ENCODE measurements around the gene C1orf167.

C1orf167 gene

GRCh38 chr1:11799099-11799498, 37.1 kb downstream of the C1orf167 start:
- Histone ChIP-seq H3K4me2 (no peak overlapping the region), H3K9ac (no peak overlapping the region), H3K27me3 (ENCODE audit: insufficient read depth, low read depth) (no peaks in the 10 kb centered on the region), H3K79me2 (ENCODE audit: insufficient read depth, low read depth) (no peaks in the 10 kb centered on the region), H4K20me1 (ENCODE audit: insufficient read depth) (no peaks in the 10 kb centered on the region), H3K4me3 (IDR thresholded peaks at IDR 0.05; ENCODE audit: insufficient read depth, low read depth, low read length) (no peak overlapping the region), H2AFZ (ENCODE audit: low read depth) (no peak overlapping the region), H3K4me1 (ENCODE audit: low read depth, poor library complexity, severe bottlenecking) (peaks cover 6% of the 10 kb centered on the region), H3K27ac (no peak overlapping the region), H3K36me3 (ENCODE audit: insufficient read depth) (no peaks in the 10 kb centered on the region)
- TF ChIP-seq CTCF (conservative IDR thresholded peaks at IDR 0.05; ENCODE audit: low read depth, low read length): no peak

GRCh38 chr1:11799896-11800295, 37.9 kb downstream of the C1orf167 start:
- Histone ChIP-seq H3K4me2 (no peak overlapping the region), H3K4me3 (IDR thresholded peaks at IDR 0.05; ENCODE audit: insufficient read depth, low read depth, low read length) (no peak overlapping the region), H2AFZ (ENCODE audit: low read depth) (no peak overlapping the region), H4K20me1 (ENCODE audit: insufficient read depth) (no peaks in the 10 kb centered on the region), H3K9ac (no peak overlapping the region), H3K4me1 (ENCODE audit: low read depth, poor library complexity, severe bottlenecking) (peaks cover 14% of the 10 kb centered on the region), H3K27me3 (ENCODE audit: insufficient read depth, low read depth) (no peaks in the 10 kb centered on the region), H3K36me3 (ENCODE audit: insufficient read depth) (no peaks in the 10 kb centered on the region), H3K27ac (no peak overlapping the region), H3K79me2 (ENCODE audit: insufficient read depth, low read depth) (no peaks in the 10 kb centered on the region)
- no peak for TF ChIP-seq CTCF (conservative IDR thresholded peaks at IDR 0.05; ENCODE audit: low read depth, low read length)

- Histone ChIP-seq H3K4me2 (no peak overlapping the region), H3K27ac (no peak overlapping the region), H3K4me3 (IDR thresholded peaks at IDR 0.05; ENCODE audit: insufficient read depth, low read depth, low read length) (no peak overlapping the region), H4K20me1 (ENCODE audit: insufficient read depth) (no peaks in the 10 kb centered on the region), H3K79me2 (ENCODE audit: insufficient read depth, low read depth) (no peaks in the 10 kb centered on the region), H3K27me3 (ENCODE audit: insufficient read depth, low read depth) (no peaks in the 10 kb centered on the region), H3K4me1 (ENCODE audit: low read depth, poor library complexity, severe bottlenecking) (peaks cover 18% of the 10 kb centered on the region), H3K9ac (no peak overlapping the region), H2AFZ (ENCODE audit: low read depth) (no peak overlapping the region), H3K36me3 (ENCODE audit: insufficient read depth) (no peaks in the 10 kb centered on the region)
- no peak for TF ChIP-seq CTCF (conservative IDR thresholded peaks at IDR 0.05; ENCODE audit: low read depth, low read length)
These were observed 38.4 kb downstream of the C1orf167 start for GRCh38 chr1:11800391-11800755.

- TF ChIP-seq CTCF (conservative IDR thresholded peaks at IDR 0.05; ENCODE audit: low read depth, low read length): no peak
- no peak overlapping the region for H3K4me2 ChIP-seq
- H3K4me1 ChIP-seq (ENCODE audit: low read depth, poor library complexity, severe bottlenecking): peaks cover 18% of the 10 kb centered on the region
- H3K79me2 ChIP-seq (ENCODE audit: insufficient read depth, low read depth): no peaks in the 10 kb centered on the region
- no peaks in the 10 kb centered on the region for H4K20me1 ChIP-seq (ENCODE audit: insufficient read depth)
- no peaks in the 10 kb centered on the region for H3K36me3 ChIP-seq (ENCODE audit: insufficient read depth)
- no peak overlapping the region for H3K4me3 ChIP-seq (IDR thresholded peaks at IDR 0.05; ENCODE audit: insufficient read depth, low read depth, low read length)
- no peak overlapping the region for H3K9ac ChIP-seq
- H2AFZ ChIP-seq (ENCODE audit: low read depth): no peak overlapping the region
- no peaks in the 10 kb centered on the region for H3K27me3 ChIP-seq (ENCODE audit: insufficient read depth, low read depth)
- no peak overlapping the region for H3K27ac ChIP-seq
These were observed 38.9 kb downstream of the C1orf167 start for GRCh38 chr1:11800756-11801433.

Measured in KMS-11 (cell line).